HepG2 (cell line): ENCODE results near the gene M1AP. TPM values are rescaled to one million over a fixed set of nuclear protein-coding genes. Genes with fewer than 3 reads are reported as not detected.

Experiments used
- ATAC-seq: fragments of 200-7000 bp; cut with Tn5 transposase; 3 replicates; pipeline ENCODE4 v1.9.1; 2020; ENCODE audit warnings: mild to moderate bottlenecking, moderate library complexity
- BruUV-seq: library from RNA; stranded (reverse); fragments of 400-500 nt; replicated peaks from 2 replicates; lab custom pipeline; 2021; lab: Mats Ljungman, UMichigan
- CTCF ChIA-PET: fragments of 300-600 bp; formaldehyde crosslinking; extraction: SDS; loops from one replicate; lab custom pipeline; 2021; ENCODE audit warnings: low total read pairs, inconsistent platforms, low intra/inter-chr PET ratio; lab: Yijun Ruan, JAX
- POLR2A ChIA-PET: fragments of 350-600 bp; sonication (Branson Sonifier 250); formaldehyde crosslinking; loops from one replicate; lab custom pipeline; 2020; ENCODE audit warnings: antibody characterized with exemption, inconsistent platforms; lab: Yijun Ruan, JAX
- DNase-seq: peaks from one replicate; pipeline ENCODE4 v3.0.0-alpha.2; 2015; ENCODE audit warnings: low spot score
- FAIRE-seq: peaks from 3 replicates; lab custom pipeline; 2011; peaks lifted over from hg19 to GRCh38; lab: Jason Lieb, UNC
- H2AFZ ChIP-seq: one replicate; pipeline ENCODE4 v1.6.1; 2011; ENCODE audit warnings: low read length, inconsistent platforms
- H3K27ac ChIP-seq: fragments of 300-600 bp; 3 replicates; pipeline ENCODE4 v1.8.0; 2011; ENCODE audit warnings: mixed run types, mild to moderate bottlenecking, mixed read lengths, low read length, inconsistent platforms; ENCODE audit not compliant: insufficient read depth; ENCODE audit errors: extremely low read length
- H3K27me3 ChIP-seq, 2 experiments: fragments of 200-600 bp in 1 of 2; 2 replicates in 1 of 2; 3 replicates in 1 of 2; pipeline versions ENCODE4 v1.6.0 to v1.8.0; 2011; ENCODE audit warnings: low read length in 2 of 2, mild to moderate bottlenecking in 2 of 2, moderate library complexity in 2 of 2, inconsistent platforms in 1 of 2; ENCODE audit not compliant: insufficient read depth in 2 of 2, control insufficient read depth in 1 of 2
- H3K36me3 ChIP-seq, 2 experiments: fragments of 200-600 bp in 1 of 2; replicated peaks in 1 of 2; 2 replicates in 1 of 2; 3 replicates in 1 of 2; pipeline versions ENCODE4 v1.5.1 to v1.8.0; 2011; ENCODE audit warnings: low read length in 2 of 2, inconsistent platforms in 1 of 2; ENCODE audit not compliant: insufficient read depth in 2 of 2, control insufficient read depth in 1 of 2
- H3K4me1 ChIP-seq: 2 replicates; pipeline ENCODE4 v1.5.1; 2012; ENCODE audit warnings: low read length, inconsistent platforms; ENCODE audit not compliant: insufficient read depth
- H3K4me2 ChIP-seq: 2 replicates; pipeline ENCODE4 v1.6.0; 2011; ENCODE audit warnings: low read depth, low read length, inconsistent platforms
- H3K4me3 ChIP-seq, 3 experiments: fragments of 200-600 bp in 1 of 3; sonication (generic), shearing (Covaris generic) in 1 of 3; replicated peaks in 1 of 3; 2 replicates each; pipeline ENCODE4 v1.5.1; 2011 to 2016; ENCODE audit warnings: low read length in 3 of 3, inconsistent platforms in 2 of 3, low read depth in 2 of 3, mild to moderate bottlenecking in 2 of 3, control low read depth in 1 of 3, mixed read lengths in 1 of 3; ENCODE audit not compliant: insufficient read depth in 1 of 3
- H3K79me2 ChIP-seq: one replicate; pipeline ENCODE4 v1.6.1; 2011; ENCODE audit warnings: low read length, inconsistent platforms; ENCODE audit not compliant: insufficient read depth
- H3K9ac ChIP-seq: 2 replicates; pipeline ENCODE4 v1.6.0; 2011; ENCODE audit warnings: mild to moderate bottlenecking, low read depth, low read length, inconsistent platforms; ENCODE audit not compliant: insufficient read depth
- H3K9me3 ChIP-seq: 2 replicates; pipeline ENCODE4 v1.5.1; 2012; ENCODE audit warnings: mild to moderate bottlenecking, low read length
- H4K20me1 ChIP-seq: 2 replicates; pipeline ENCODE4 v1.6.0; 2011; ENCODE audit warnings: inconsistent platforms, mild to moderate bottlenecking, low read length, moderate library complexity; ENCODE audit not compliant: insufficient read depth
- DNMT3B ChIP-seq: conservative IDR thresholded peaks from 2 replicates; pipeline ENCODE4 v1.6.1; 2016; ENCODE audit warnings: missing biosample characterization, control low read depth
- FOXA1 ChIP-seq, 2 experiments: fragments of 450-650 bp in 1 of 2; sonication (generic) in 1 of 2; formaldehyde crosslinking in 1 of 2; IDR thresholded peaks; 2 replicates each; pipeline versions ENCODE4 v1.4.0 to v1.6.1; 2016 to 2020; ENCODE audit warnings: missing genetic modification reagents in 1 of 2
- IRX3 ChIP-seq: sonication (generic); formaldehyde crosslinking; IDR thresholded peaks from 2 replicates; pipeline ENCODE4 v1.8.1; 2023; ENCODE audit warnings: mild to moderate bottlenecking, low read depth, missing genetic modification reagents, borderline replicate concordance
- NR2C2 ChIP-seq: sonication (generic); formaldehyde crosslinking; IDR thresholded peaks from 2 replicates; pipeline ENCODE4 v1.4.0; 2020; ENCODE audit warnings: missing genetic modification reagents, mild to moderate bottlenecking, moderate library complexity, borderline replicate concordance
- REPIN1 ChIP-seq: sonication (generic); formaldehyde crosslinking; IDR thresholded peaks from 2 replicates; pipeline ENCODE4 v1.8.0; 2022; ENCODE audit warnings: missing genetic modification reagents, low read depth, mild to moderate bottlenecking, borderline replicate concordance
- TBL1XR1 ChIP-seq: fragments of 150-350 bp; IDR thresholded peaks from 2 replicates; pipeline ENCODE4 v1.6.1; 2014; ENCODE audit warnings: borderline replicate concordance, low read length; ENCODE audit not compliant: partially characterized antibody
- ZFYVE20 ChIP-seq: sonication (generic); formaldehyde crosslinking; IDR thresholded peaks from 2 replicates; pipeline ENCODE4 v1.8.0; 2023; ENCODE audit warnings: low read depth, mild to moderate bottlenecking, moderate library complexity, missing genetic modification reagents, borderline replicate concordance
- ZNF33A ChIP-seq: sonication (generic); formaldehyde crosslinking; IDR thresholded peaks from 2 replicates; pipeline ENCODE4 v1.5.1; 2020; ENCODE audit warnings: missing genetic modification reagents, mild to moderate bottlenecking, moderate library complexity, borderline replicate concordance
- ZNF577 ChIP-seq: sonication (generic); formaldehyde crosslinking; IDR thresholded peaks from 2 replicates; pipeline ENCODE4 v1.4.0; 2020; ENCODE audit warnings: mild to moderate bottlenecking, low read depth, missing genetic modification reagents, borderline replicate concordance
- ZNF670 ChIP-seq: sonication (generic); formaldehyde crosslinking; IDR thresholded peaks from 2 replicates; pipeline ENCODE4 v1.8.0; 2022; ENCODE audit warnings: mild to moderate bottlenecking, missing genetic modification reagents, borderline replicate concordance
- WGBS: methylation state at CpG from one replicate; pipeline ENCODE4 v1.1.6; 2017; ENCODE audit warnings: low lambda C conversion rate; 5-methylcytosine and 5-hydroxymethylcytosine counted together
- in situ Hi-C: cut with HindIII; loops from 2 replicates; pipeline ENCODE4 v1.10.0; 2017; ENCODE audit warnings: low pct_unique_long_range_greater_than_20kb; ENCODE audit not compliant: extremely low pct_ligation_motif_present
- intact Hi-C: fragments of 100-400 bp; cut with micrococcal nuclease; formaldehyde crosslinking; loops from one replicate; pipeline ENCODE4 v1.10.0; 2022; ENCODE audit not compliant: unreplicated experiment
- polyA plus RNA-seq, 8 experiments: library from polyadenylated mRNA; depleted of rRNA in 3 of 8; stranded (reverse) in 7 of 8; unstranded in 1 of 8; fragments of >200 nt; fragmentation: Illumina TruSeq in 4 of 8; extraction: Trizol in 4 of 8; gene quantifications; 2 replicates each; pipeline versions ENCODE4 v1.2.1 to v1.2.3, GENCODE V29; 2011 to 2016; ENCODE audit warnings: low read depth in 4 of 8, missing spikeins in 1 of 8, mixed read lengths in 1 of 8; ENCODE audit not compliant: insufficient read depth in 1 of 8
- total RNA-seq, 5 experiments: library from RNA; depleted of rRNA; stranded (reverse); fragments of >200 nt; fragmentation: Illumina TruSeq; extraction: Trizol; gene quantifications; 2 replicates each; pipeline ENCODE4 v1.2.3, GENCODE V29; 2016; ENCODE audit warnings: low read depth in 1 of 5
- TF ChIP-seq, protein P1 (sequence below): sonication (generic); formaldehyde crosslinking; IDR thresholded peaks from 2 replicates; pipeline ENCODE4 v1.8.0; 2023; ENCODE audit warnings: mild to moderate bottlenecking, missing genetic modification reagents
- TF ChIP-seq, protein P2 (sequence below): sonication (generic); formaldehyde crosslinking; IDR thresholded peaks from 2 replicates; pipeline ENCODE4 v1.4.0; 2020; ENCODE audit warnings: missing genetic modification reagents
- TF ChIP-seq, protein P3 (sequence below): sonication (generic); formaldehyde crosslinking; IDR thresholded peaks from 2 replicates; pipeline ENCODE4 v1.5.0; 2020; ENCODE audit warnings: mild to moderate bottlenecking, missing genetic modification reagents, borderline replicate concordance
- TF ChIP-seq, protein P4 (sequence below): sonication (generic); formaldehyde crosslinking; IDR thresholded peaks from 2 replicates; pipeline ENCODE4 v1.8.0; 2022; ENCODE audit warnings: mild to moderate bottlenecking, missing genetic modification reagents, moderate library complexity

The M1AP gene
- total and polyA plus RNA-seq, 2 of the 13 experiments (the other 11 are each of a cell fraction or from before 2014, with no cell fraction given) = not detected

DNA sequence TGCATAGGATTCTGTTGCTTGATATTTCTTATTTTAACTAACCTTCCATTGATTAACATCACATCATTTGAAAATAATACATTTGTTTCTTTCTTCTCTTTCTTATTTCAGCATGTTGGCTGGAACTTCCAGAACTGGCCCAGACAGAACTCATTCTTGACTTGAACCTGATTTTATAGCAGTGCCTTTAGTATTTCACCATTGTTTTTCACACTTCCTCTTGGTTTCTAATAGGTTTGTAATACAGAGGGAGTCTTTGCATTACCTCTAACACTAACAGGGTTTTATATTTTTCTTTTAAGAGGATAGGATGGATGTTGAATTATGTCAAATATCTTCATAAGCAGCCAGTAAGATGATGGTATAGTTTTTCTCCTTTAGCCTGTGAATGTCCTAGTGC lies 45.1 kb upstream of the M1AP start (continued):
- TF ChIP-seq, protein P1, sequence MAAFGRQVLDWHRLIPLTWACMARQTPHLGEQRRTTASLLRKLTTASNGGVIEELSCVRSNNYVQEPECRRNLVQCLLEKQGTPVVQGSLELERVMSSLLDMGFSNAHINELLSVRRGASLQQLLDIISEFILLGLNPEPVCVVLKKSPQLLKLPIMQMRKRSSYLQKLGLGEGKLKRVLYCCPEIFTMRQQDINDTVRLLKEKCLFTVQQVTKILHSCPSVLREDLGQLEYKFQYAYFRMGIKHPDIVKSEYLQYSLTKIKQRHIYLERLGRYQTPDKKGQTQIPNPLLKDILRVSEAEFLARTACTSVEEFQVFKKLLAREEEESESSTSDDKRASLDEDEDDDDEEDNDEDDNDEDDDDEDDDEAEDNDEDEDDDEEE = no peak
- TF ChIP-seq, protein P2, sequence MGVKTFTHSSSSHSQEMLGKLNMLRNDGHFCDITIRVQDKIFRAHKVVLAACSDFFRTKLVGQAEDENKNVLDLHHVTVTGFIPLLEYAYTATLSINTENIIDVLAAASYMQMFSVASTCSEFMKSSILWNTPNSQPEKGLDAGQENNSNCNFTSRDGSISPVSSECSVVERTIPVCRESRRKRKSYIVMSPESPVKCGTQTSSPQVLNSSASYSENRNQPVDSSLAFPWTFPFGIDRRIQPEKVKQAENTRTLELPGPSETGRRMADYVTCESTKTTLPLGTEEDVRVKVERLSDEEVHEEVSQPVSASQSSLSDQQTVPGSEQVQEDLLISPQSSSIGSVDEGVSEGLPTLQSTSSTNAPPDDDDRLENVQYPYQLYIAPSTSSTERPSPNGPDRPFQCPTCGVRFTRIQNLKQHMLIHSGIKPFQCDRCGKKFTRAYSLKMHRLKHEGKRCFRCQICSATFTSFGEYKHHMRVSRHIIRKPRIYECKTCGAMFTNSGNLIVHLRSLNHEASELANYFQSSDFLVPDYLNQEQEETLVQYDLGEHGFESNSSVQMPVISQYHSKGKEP (CRISPR knock-in tag) = no peak
- TF ChIP-seq IRX3 (CRISPR knock-in tag) (no peak), TBL1XR1 (no peak), ZNF33A (no peak), NR2C2 (CRISPR knock-in tag) (no peak), DNMT3B (CRISPR knock-in tag) (no peak), ZNF577 (no peak)

DNA sequence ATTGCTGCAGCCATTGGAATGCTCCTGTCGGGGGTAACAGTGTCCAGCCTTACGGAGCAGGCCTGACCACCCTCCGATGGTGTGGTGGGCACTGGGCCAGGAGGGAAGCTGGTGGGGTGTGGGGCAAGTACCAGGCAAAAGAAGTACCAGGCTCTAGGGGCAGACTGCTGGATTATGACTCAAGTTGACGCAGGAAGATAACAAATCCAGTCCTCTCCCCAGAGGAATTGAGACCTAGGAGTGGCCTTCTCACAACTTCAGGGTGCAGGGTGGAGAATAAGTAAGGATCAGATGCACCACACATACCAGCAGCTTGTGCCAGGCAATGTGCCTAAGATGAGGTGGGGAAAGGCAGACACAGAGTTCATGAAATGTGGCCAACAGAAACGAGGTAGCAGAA lies 43.8 kb upstream of the M1AP start:
- Histone ChIP-seq H3K4me3 (no peak overlapping the region), H3K79me2 (no peaks in the 10 kb centered on the region), H3K9ac (no peak overlapping the region), H3K27me3 (0 out of 5 replicates have a peak, but pooled peaks cover 2 to 3% of the 10 kb centered on the region in 2 experiments), H3K4me2 (no peak overlapping the region), H4K20me1 (no peaks in the 10 kb centered on the region), H2AFZ (no peak overlapping the region), H3K27ac (no peak overlapping the region), H3K4me1 (peaks cover 27% of the 10 kb centered on the region; the same call in 1 of the 2 replicates), H3K9me3 (no peaks in the 10 kb centered on the region), H3K36me3 (no peaks in the 10 kb centered on the region)
- in situ Hi-C loops (loop anchor here (10.0 kb wide), 2 partner anchors 183 to 713 kb away; no protein-coding TSS in a partner anchor), intact Hi-C loops (loop anchor here (10.0 kb wide), 1 partner anchor 373 kb away; no protein-coding TSS in a partner anchor)
- no TSS peak for BruUV-seq
- DNase-seq = no peak
- no peak for FAIRE-seq
- POLR2A ChIA-PET = no interaction called here
- CTCF ChIA-PET = interaction anchor here (3.3 kb wide), 1 partner anchor 184 kb away, joined by 45 read pairs; no protein-coding TSS in a partner anchor
- ATAC-seq = no peak
- 55% methylated on average over 4 of the region's 5 CpGs for WGBS
- TF ChIP-seq ZNF670 (CRISPR knock-in tag) (no peak), REPIN1 (CRISPR knock-in tag) (no peak), ZFYVE20 (CRISPR knock-in tag) (no peak), FOXA1 (IDR thresholded peaks at IDR 0.05) (no peak), FOXA1 (CRISPR knock-in tag; IDR thresholded peaks at IDR 0.05) (no peak)
- TF ChIP-seq, protein P3, sequence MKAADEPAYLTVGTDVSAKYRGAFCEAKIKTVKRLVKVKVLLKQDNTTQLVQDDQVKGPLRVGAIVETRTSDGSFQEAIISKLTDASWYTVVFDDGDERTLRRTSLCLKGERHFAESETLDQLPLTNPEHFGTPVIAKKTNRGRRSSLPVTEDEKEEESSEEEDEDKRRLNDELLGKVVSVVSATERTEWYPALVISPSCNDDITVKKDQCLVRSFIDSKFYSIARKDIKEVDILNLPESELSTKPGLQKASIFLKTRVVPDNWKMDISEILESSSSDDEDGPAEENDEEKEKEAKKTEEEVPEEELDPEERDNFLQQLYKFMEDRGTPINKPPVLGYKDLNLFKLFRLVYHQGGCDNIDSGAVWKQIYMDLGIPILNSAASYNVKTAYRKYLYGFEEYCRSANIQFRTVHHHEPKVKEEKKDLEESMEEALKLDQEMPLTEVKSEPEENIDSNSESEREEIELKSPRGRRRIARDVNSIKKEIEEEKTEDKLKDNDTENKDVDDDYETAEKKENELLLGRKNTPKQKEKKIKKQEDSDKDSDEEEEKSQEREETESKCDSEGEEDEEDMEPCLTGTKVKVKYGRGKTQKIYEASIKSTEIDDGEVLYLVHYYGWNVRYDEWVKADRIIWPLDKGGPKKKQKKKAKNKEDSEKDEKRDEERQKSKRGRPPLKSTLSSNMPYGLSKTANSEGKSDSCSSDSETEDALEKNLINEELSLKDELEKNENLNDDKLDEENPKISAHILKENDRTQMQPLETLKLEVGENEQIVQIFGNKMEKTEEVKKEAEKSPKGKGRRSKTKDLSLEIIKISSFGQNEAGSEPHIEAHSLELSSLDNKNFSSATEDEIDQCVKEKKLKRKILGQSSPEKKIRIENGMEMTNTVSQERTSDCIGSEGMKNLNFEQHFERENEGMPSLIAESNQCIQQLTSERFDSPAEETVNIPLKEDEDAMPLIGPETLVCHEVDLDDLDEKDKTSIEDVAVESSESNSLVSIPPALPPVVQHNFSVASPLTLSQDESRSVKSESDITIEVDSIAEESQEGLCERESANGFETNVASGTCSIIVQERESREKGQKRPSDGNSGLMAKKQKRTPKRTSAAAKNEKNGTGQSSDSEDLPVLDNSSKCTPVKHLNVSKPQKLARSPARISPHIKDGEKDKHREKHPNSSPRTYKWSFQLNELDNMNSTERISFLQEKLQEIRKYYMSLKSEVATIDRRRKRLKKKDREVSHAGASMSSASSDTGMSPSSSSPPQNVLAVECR (CRISPR knock-in tag) = 0 out of 2 replicates have a peak, but pooled peaks have one; percentile 20
- TF ChIP-seq, protein P4, sequence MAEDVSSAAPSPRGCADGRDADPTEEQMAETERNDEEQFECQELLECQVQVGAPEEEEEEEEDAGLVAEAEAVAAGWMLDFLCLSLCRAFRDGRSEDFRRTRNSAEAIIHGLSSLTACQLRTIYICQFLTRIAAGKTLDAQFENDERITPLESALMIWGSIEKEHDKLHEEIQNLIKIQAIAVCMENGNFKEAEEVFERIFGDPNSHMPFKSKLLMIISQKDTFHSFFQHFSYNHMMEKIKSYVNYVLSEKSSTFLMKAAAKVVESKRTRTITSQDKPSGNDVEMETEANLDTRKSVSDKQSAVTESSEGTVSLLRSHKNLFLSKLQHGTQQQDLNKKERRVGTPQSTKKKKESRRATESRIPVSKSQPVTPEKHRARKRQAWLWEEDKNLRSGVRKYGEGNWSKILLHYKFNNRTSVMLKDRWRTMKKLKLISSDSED (CRISPR knock-in tag) = no peak
